Measurements from ENCODE around the gene B4GALNT4.

DNA sequence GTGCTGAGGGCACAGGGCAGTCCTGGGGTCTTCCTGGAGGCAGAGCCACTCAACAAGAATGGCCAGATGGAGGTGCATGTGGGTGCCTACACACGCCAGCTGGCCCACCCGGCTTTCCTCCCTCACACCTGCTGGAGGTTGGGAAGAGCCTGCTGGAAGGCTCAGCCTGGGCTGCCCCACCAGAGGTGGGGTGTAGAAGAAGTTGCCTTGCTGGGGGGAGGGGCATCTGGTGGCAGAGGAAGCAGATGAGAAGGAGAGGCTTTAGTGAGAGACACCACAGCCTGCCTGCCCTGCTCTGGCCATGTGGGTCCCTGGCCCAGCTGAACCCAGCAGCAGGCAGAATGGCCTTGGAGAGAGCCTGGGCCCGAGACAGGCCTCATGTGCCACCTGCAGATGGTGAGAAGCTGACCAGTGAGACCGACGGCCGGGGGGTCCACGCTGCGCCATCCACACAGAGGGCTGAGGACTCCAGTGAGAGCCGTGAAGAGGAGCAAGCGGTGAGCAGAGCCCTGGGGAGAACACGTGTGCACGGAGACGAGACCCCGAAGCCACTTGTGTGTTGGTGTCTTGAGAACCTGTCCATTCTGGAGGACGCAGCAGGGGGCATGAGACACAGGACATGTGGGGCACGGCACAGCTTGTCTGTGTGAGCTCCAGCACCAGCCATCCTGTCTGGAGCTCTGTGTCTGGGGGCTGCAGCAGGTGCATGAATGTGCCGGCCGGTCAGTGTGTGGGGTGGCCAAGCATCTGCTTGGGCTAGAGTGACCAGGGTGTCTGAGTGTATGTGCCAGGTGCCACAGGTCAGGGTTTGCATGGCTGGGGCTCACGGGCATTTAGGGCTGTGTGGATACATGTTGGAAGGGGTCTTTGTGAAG, 2.7 kb downstream of the B4GALNT4 start:
- TF ChIP-seq, protein P1, sequence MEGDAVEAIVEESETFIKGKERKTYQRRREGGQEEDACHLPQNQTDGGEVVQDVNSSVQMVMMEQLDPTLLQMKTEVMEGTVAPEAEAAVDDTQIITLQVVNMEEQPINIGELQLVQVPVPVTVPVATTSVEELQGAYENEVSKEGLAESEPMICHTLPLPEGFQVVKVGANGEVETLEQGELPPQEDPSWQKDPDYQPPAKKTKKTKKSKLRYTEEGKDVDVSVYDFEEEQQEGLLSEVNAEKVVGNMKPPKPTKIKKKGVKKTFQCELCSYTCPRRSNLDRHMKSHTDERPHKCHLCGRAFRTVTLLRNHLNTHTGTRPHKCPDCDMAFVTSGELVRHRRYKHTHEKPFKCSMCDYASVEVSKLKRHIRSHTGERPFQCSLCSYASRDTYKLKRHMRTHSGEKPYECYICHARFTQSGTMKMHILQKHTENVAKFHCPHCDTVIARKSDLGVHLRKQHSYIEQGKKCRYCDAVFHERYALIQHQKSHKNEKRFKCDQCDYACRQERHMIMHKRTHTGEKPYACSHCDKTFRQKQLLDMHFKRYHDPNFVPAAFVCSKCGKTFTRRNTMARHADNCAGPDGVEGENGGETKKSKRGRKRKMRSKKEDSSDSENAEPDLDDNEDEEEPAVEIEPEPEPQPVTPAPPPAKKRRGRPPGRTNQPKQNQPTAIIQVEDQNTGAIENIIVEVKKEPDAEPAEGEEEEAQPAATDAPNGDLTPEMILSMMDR (IDR thresholded peaks at IDR 0.05): no peak
- TF ChIP-seq POLR2A (IDR thresholded peaks at IDR 0.05) (no peak), POLR2AphosphoS5 (IDR thresholded peaks at IDR 0.05) (no peak), EP300 (IDR thresholded peaks at IDR 0.05) (no peak)
